Measurements from ENCODE around the gene RCAN1. TPM values are rescaled to one million over a fixed set of nuclear protein-coding genes. Genes with fewer than 3 reads are reported as not detected.

The RCAN1 gene
- total RNA-seq, 1 donor from 2014 or later: 12.5 TPM

- no peak overlapping the region for H3K4me3 ChIP-seq
- no peak for TF ChIP-seq CTCF (IDR thresholded peaks at IDR 0.05)
Observed at GRCh38 chr21:34632498-34632897, 17.6 kb upstream of the RCAN1 start.

GRCh38 chr21:34630536-34631143, 15.7 kb upstream of the RCAN1 start:
- Histone ChIP-seq H3K27ac (no peak overlapping the region), H3K36me3 (no peaks in the 10 kb centered on the region), H3K4me1 (no peaks in the 10 kb centered on the region), H3K27me3 (no peaks in the 10 kb centered on the region), H3K4me3 (no peak overlapping the region), H3K9me3 (no peaks in the 10 kb centered on the region)
- DNase-seq (ENCODE audit: low spot score in 2 of 2): no peak
- TF ChIP-seq CTCF (IDR thresholded peaks at IDR 0.05): peak; percentile 71 to 81 (median 77)
- intact Hi-C loops (cut with DNase I): no loop called here

More at GRCh38 chr21:34632498-34632897, 17.6 kb upstream of the RCAN1 start:
- no peak overlapping the region for H3K27ac ChIP-seq
- H3K4me1 ChIP-seq: no peaks in the 10 kb centered on the region
- intact Hi-C loops (cut with DNase I): no loop called here
- no peaks in the 10 kb centered on the region for H3K36me3 ChIP-seq
- H3K27me3 ChIP-seq: no peaks in the 10 kb centered on the region
- H3K9me3 ChIP-seq: no peaks in the 10 kb centered on the region
- DNase-seq (ENCODE audit: low spot score in 2 of 2): no peak

GRCh38 chr21:34626131-34626530, 11.2 kb upstream of the RCAN1 start:
- TF ChIP-seq CTCF (IDR thresholded peaks at IDR 0.05): no peak
- no peak for DNase-seq (ENCODE audit: low spot score in 2 of 2)
- Histone ChIP-seq H3K9me3 (no peaks in the 10 kb centered on the region), H3K27ac (no peak overlapping the region), H3K27me3 (no peaks in the 10 kb centered on the region), H3K36me3 (no peaks in the 10 kb centered on the region), H3K4me1 (no peaks in the 10 kb centered on the region), H3K4me3 (no peak overlapping the region)
- intact Hi-C loops (cut with DNase I): no loop called here

- Histone ChIP-seq H3K27ac (no peak overlapping the region), H3K27me3 (no peaks in the 10 kb centered on the region), H3K4me1 (no peaks in the 10 kb centered on the region), H3K9me3 (no peaks in the 10 kb centered on the region), H3K4me3 (no peak overlapping the region), H3K36me3 (no peaks in the 10 kb centered on the region)
- no peak for TF ChIP-seq CTCF (IDR thresholded peaks at IDR 0.05)
- no peak for DNase-seq (ENCODE audit: low spot score in 2 of 2)
- intact Hi-C loops (cut with DNase I): no loop called here
Observed at GRCh38 chr21:34625030-34625593, 10.2 kb upstream of the RCAN1 start.

- H3K4me3 ChIP-seq: no peak overlapping the region
- TF ChIP-seq CTCF (IDR thresholded peaks at IDR 0.05): no peak
- no peaks in the 10 kb centered on the region for H3K36me3 ChIP-seq
- H3K4me1 ChIP-seq: no peaks in the 10 kb centered on the region
- intact Hi-C loops (cut with DNase I): no loop called here
- DNase-seq (ENCODE audit: low spot score in 2 of 2): no peak
- no peaks in the 10 kb centered on the region for H3K9me3 ChIP-seq
- H3K27ac ChIP-seq: no peak overlapping the region
- no peaks in the 10 kb centered on the region for H3K27me3 ChIP-seq
Observed at GRCh38 chr21:34623516-34623915, 8.6 kb upstream of the RCAN1 start.
